Hepatocyte (in vitro differentiated cells): ENCODE data around the gene AASDH.

Source experiments
- CTCF ChIP-seq: fragments of 200-600 bp; sonication (generic); IDR thresholded peaks from 2 replicates; pipeline ENCODE4 v1.5.1; 2016; ENCODE audit warnings: antibody characterized with exemption, mild to moderate bottlenecking; ENCODE audit not compliant: poor library complexity
- EZH2phosphoT487 ChIP-seq: fragments of 200-600 bp; sonication (generic); IDR thresholded peaks from one replicate; pipeline ENCODE4 v1.6.1; 2018; ENCODE audit warnings: antibody characterized with exemption, mild to moderate bottlenecking, low read depth, moderate library complexity; ENCODE audit not compliant: unreplicated experiment, severe bottlenecking

GRCh38 chr4:56310401-56311125 lies 76.7 kb downstream of the AASDH start:
- TF ChIP-seq CTCF (no peak), EZH2phosphoT487 (no peak)
